ENCODE results near the gene FGF12.

The FGF12 gene

GRCh38 chr3:192684151-192684550 is 43.2 kb downstream of the FGF12 start:
- H3K9me3 ChIP-seq (ENCODE audit: control insufficient read depth, low read length): no peaks in the 10 kb centered on the region
- no peaks in the 10 kb centered on the region for H3K36me3 ChIP-seq (ENCODE audit: control insufficient read depth, insufficient read depth, low read length, severe bottlenecking)
- no peak overlapping the region for H3K9ac ChIP-seq (ENCODE audit: low read length)
- no peak overlapping the region for H3K4me3 ChIP-seq (ENCODE audit: low read length)
- no peaks in the 10 kb centered on the region for H3K4me1 ChIP-seq (ENCODE audit: control insufficient read depth, insufficient read depth, low read length)
- H3K27me3 ChIP-seq (replicated peaks; ENCODE audit: control insufficient read depth, insufficient read depth, low read length): no peaks in the 10 kb centered on the region
- no peak for DNase-seq (ENCODE audit: low read depth)

DNA sequence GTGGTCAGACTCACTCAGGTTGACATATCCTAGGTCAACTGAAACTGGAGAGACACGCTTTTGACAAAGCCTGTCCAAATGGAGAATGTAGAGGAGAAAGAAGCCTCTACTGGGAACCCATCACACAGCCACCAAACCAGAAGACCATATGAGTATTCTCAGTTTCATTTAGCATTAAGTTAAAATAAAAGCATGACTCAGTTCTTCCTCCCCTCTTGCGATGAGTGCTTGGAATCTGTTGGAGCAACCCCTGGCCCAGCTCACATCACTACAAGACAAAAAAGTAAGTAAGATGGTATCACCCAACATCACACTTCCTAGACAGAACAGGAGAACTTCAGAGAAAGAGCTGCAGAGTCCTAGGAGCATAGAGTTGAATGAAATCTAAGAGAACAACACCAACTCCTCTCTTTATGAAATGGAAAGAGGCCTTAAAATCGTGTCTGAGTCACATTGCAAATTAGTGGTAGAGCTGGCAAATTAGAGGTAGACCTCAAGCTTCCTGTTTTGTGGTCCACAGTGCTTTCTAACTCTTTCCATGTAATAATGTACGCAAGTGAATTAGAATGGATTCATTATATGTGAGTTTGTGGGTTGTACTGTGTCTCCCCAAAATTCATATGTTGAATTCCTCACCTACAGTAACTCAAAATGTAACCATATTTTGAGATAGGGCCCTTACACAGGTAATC is 51.2 kb downstream of the FGF12 start:
- DNase-seq (ENCODE audit: low read depth): no peak
- Histone ChIP-seq H3K4me1 (ENCODE audit: control insufficient read depth, insufficient read depth, low read length) (no peaks in the 10 kb centered on the region), H3K4me3 (ENCODE audit: low read length) (no peak overlapping the region), H3K27me3 (replicated peaks; ENCODE audit: control insufficient read depth, insufficient read depth, low read length) (no peaks in the 10 kb centered on the region), H3K36me3 (ENCODE audit: control insufficient read depth, insufficient read depth, low read length, severe bottlenecking) (no peaks in the 10 kb centered on the region), H3K9ac (ENCODE audit: low read length) (no peak overlapping the region), H3K9me3 (ENCODE audit: control insufficient read depth, low read length) (no peaks in the 10 kb centered on the region)

DNA sequence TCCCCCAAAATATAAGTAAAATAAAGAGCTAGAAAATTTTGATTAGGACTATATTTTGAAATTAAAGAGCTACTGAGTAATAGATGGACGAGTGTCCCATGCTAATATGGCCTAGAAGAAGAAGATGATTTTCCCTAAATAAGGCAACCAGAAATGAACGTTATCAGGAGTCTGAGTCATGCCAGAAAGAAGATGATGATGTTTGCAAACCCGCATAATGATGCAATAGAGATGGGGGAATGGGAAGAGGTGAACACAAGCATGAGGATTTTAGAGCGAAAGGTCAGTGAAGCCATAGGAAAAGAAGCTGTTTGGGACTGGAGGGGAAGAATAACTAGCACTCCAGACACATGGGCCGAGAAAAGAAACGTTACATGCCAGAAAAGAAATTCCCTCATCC is 71.7 kb downstream of the FGF12 start:
- Histone ChIP-seq H3K36me3 (ENCODE audit: control insufficient read depth, insufficient read depth, low read length, severe bottlenecking) (no peaks in the 10 kb centered on the region), H3K4me3 (ENCODE audit: low read length) (no peak overlapping the region), H3K9ac (ENCODE audit: low read length) (no peak overlapping the region), H3K9me3 (ENCODE audit: control insufficient read depth, low read length) (no peaks in the 10 kb centered on the region), H3K4me1 (ENCODE audit: control insufficient read depth, insufficient read depth, low read length) (no peaks in the 10 kb centered on the region), H3K27me3 (replicated peaks; ENCODE audit: control insufficient read depth, insufficient read depth, low read length) (no peaks in the 10 kb centered on the region)
- no peak for DNase-seq (ENCODE audit: low read depth)

DNA sequence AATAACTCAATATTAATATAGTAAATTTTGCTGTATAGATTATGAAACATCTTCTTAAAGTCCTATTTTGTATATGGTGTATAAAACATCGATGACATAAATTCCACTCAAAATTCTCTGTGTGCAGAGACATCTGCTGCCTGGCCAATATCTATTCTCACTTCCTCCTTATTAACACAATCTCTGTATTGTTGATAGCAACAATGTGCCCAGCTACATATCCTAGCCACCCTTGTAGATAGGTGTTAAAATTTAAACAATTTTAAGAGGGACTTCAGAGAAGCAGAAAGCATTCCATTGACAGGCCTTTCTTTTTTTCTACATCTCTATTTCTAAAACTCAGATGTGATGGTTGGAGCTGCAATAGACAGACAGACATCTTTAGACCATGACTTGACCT is 72.3 kb downstream of the FGF12 start:
- Histone ChIP-seq H3K36me3 (ENCODE audit: control insufficient read depth, insufficient read depth, low read length, severe bottlenecking) (no peaks in the 10 kb centered on the region), H3K9ac (ENCODE audit: low read length) (no peak overlapping the region), H3K27me3 (replicated peaks; ENCODE audit: control insufficient read depth, insufficient read depth, low read length) (no peaks in the 10 kb centered on the region), H3K4me3 (ENCODE audit: low read length) (no peak overlapping the region), H3K9me3 (ENCODE audit: control insufficient read depth, low read length) (no peaks in the 10 kb centered on the region), H3K4me1 (ENCODE audit: control insufficient read depth, insufficient read depth, low read length) (no peaks in the 10 kb centered on the region)
- no peak for DNase-seq (ENCODE audit: low read depth)

DNA sequence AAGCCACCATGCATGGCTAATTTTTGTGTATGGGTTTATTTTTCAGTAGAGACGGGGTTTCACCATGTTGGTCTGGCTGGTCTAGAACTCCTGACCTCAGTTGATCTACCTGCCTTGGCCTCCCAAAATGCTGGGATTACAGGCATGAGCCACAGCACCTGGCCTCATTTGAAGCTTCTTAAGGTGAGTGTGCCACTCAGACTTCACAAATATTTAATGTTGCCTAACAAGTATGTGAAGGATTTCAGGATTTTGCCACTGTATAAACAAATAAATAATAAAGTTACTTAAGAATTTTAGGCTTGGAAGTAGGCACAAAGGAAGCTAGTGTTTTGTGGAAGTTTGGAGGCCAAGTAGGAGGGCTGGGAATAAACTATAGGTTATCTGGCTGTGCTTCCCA is 73.5 kb downstream of the FGF12 start:
- H3K27me3 ChIP-seq (replicated peaks; ENCODE audit: control insufficient read depth, insufficient read depth, low read length): no peaks in the 10 kb centered on the region

GRCh38 chr3:192652727-192653126 is 74.6 kb downstream of the FGF12 start:
- H3K9ac ChIP-seq (ENCODE audit: low read length): no peak overlapping the region
- H3K4me3 ChIP-seq (ENCODE audit: low read length): no peak overlapping the region
- no peaks in the 10 kb centered on the region for H3K4me1 ChIP-seq (ENCODE audit: control insufficient read depth, insufficient read depth, low read length)
- H3K9me3 ChIP-seq (ENCODE audit: control insufficient read depth, low read length): no peaks in the 10 kb centered on the region
- no peak for DNase-seq (ENCODE audit: low read depth)
- H3K36me3 ChIP-seq (ENCODE audit: control insufficient read depth, insufficient read depth, low read length, severe bottlenecking): no peaks in the 10 kb centered on the region
- H3K27me3 ChIP-seq (replicated peaks; ENCODE audit: control insufficient read depth, insufficient read depth, low read length): no peaks in the 10 kb centered on the region

More for the DNA sequence above, 73.5 kb downstream of the FGF12 start:
- Histone ChIP-seq H3K9me3 (ENCODE audit: control insufficient read depth, low read length) (no peaks in the 10 kb centered on the region), H3K4me1 (ENCODE audit: control insufficient read depth, insufficient read depth, low read length) (no peaks in the 10 kb centered on the region), H3K4me3 (ENCODE audit: low read length) (no peak overlapping the region), H3K36me3 (ENCODE audit: control insufficient read depth, insufficient read depth, low read length, severe bottlenecking) (no peaks in the 10 kb centered on the region), H3K9ac (ENCODE audit: low read length) (no peak overlapping the region)
- no peak for DNase-seq (ENCODE audit: low read depth)

- H3K4me1 ChIP-seq (ENCODE audit: control insufficient read depth, insufficient read depth, low read length): no peaks in the 10 kb centered on the region
- no peaks in the 10 kb centered on the region for H3K27me3 ChIP-seq (replicated peaks; ENCODE audit: control insufficient read depth, insufficient read depth, low read length)
- H3K9me3 ChIP-seq (ENCODE audit: control insufficient read depth, low read length): no peaks in the 10 kb centered on the region
- no peaks in the 10 kb centered on the region for H3K36me3 ChIP-seq (ENCODE audit: control insufficient read depth, insufficient read depth, low read length, severe bottlenecking)
- H3K4me3 ChIP-seq (ENCODE audit: low read length): no peak overlapping the region
- DNase-seq (ENCODE audit: low read depth): no peak
- H3K9ac ChIP-seq (ENCODE audit: low read length): no peak overlapping the region
These were observed 75.4 kb downstream of the FGF12 start for GRCh38 chr3:192651836-192652512.

DNA sequence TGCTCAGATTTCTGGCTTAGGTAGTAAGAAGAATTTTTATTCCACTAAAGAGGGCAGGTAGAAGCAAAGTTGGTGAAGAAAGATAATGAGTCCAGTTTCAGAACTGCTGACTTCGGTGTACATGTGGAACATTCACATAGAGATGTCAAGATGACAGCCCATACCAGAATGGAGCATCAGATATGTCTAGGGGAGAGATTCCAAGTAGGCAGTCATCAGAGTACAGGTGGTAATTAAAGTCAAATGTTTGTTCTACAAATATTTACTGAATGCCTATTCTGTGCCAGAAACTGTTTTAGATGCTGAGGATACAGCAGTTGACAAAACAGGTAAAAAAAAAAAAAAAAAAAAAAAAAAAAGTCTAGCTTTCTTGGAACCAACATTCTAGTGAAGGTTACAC is 81.9 kb downstream of the FGF12 start:
- Histone ChIP-seq H3K36me3 (ENCODE audit: control insufficient read depth, insufficient read depth, low read length, severe bottlenecking) (no peaks in the 10 kb centered on the region), H3K4me3 (ENCODE audit: low read length) (no peak overlapping the region), H3K9me3 (ENCODE audit: control insufficient read depth, low read length) (no peaks in the 10 kb centered on the region), H3K27me3 (replicated peaks; ENCODE audit: control insufficient read depth, insufficient read depth, low read length) (no peaks in the 10 kb centered on the region), H3K9ac (ENCODE audit: low read length) (no peak overlapping the region), H3K4me1 (ENCODE audit: control insufficient read depth, insufficient read depth, low read length) (no peaks in the 10 kb centered on the region)
- DNase-seq (ENCODE audit: low read depth): no peak

DNA sequence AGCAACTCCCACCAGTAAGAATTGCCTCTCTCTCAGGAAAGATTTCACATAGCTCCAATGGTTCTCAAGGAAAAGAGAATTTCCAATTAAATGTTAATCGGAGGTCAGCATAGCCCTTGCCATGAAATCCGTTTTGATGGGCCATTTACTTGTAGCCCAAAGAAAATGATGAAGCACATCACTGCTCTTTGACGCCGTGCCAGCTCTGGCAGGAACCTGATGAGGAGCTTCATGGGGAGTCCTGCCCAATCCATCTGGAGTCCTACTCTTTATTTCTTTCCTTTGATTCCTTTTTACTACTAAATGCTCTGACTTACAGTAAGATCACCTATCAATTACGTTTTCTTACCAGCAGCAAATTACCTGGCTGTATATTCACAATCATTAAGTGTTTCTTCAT is 84.7 kb downstream of the FGF12 start:
- H3K9me3 ChIP-seq (ENCODE audit: control insufficient read depth, low read length): no peaks in the 10 kb centered on the region
- no peak for DNase-seq (ENCODE audit: low read depth)
- no peak overlapping the region for H3K9ac ChIP-seq (ENCODE audit: low read length)
- H3K4me3 ChIP-seq (ENCODE audit: low read length): no peak overlapping the region
- H3K4me1 ChIP-seq (ENCODE audit: control insufficient read depth, insufficient read depth, low read length): no peaks in the 10 kb centered on the region
- no peaks in the 10 kb centered on the region for H3K36me3 ChIP-seq (ENCODE audit: control insufficient read depth, insufficient read depth, low read length, severe bottlenecking)
- no peaks in the 10 kb centered on the region for H3K27me3 ChIP-seq (replicated peaks; ENCODE audit: control insufficient read depth, insufficient read depth, low read length)

GRCh38 chr3:192641919-192642318 is 85.4 kb downstream of the FGF12 start:
- Histone ChIP-seq H3K27me3 (replicated peaks; ENCODE audit: control insufficient read depth, insufficient read depth, low read length) (no peaks in the 10 kb centered on the region), H3K9me3 (ENCODE audit: control insufficient read depth, low read length) (no peaks in the 10 kb centered on the region), H3K4me1 (ENCODE audit: control insufficient read depth, insufficient read depth, low read length) (no peaks in the 10 kb centered on the region), H3K36me3 (ENCODE audit: control insufficient read depth, insufficient read depth, low read length, severe bottlenecking) (no peaks in the 10 kb centered on the region), H3K4me3 (ENCODE audit: low read length) (no peak overlapping the region), H3K9ac (ENCODE audit: low read length) (no peak overlapping the region)
- DNase-seq (ENCODE audit: low read depth): no peak

- no peak overlapping the region for H3K9ac ChIP-seq (ENCODE audit: low read length)
- no peaks in the 10 kb centered on the region for H3K9me3 ChIP-seq (ENCODE audit: control insufficient read depth, low read length)
- no peak overlapping the region for H3K4me3 ChIP-seq (ENCODE audit: low read length)
- no peak for DNase-seq (ENCODE audit: low read depth)
- no peaks in the 10 kb centered on the region for H3K36me3 ChIP-seq (ENCODE audit: control insufficient read depth, insufficient read depth, low read length, severe bottlenecking)
- no peaks in the 10 kb centered on the region for H3K27me3 ChIP-seq (replicated peaks; ENCODE audit: control insufficient read depth, insufficient read depth, low read length)
- no peaks in the 10 kb centered on the region for H3K4me1 ChIP-seq (ENCODE audit: control insufficient read depth, insufficient read depth, low read length)
These were observed 87.4 kb downstream of the FGF12 start for GRCh38 chr3:192639987-192640386.

GRCh38 chr3:192637803-192638202 is 89.5 kb downstream of the FGF12 start:
- Histone ChIP-seq H3K9ac (ENCODE audit: low read length) (no peak overlapping the region), H3K9me3 (ENCODE audit: control insufficient read depth, low read length) (no peaks in the 10 kb centered on the region)
- DNase-seq (ENCODE audit: low read depth): no peak

More at GRCh38 chr3:192637803-192638202, 89.5 kb downstream of the FGF12 start:
- Histone ChIP-seq H3K4me3 (ENCODE audit: low read length) (no peak overlapping the region), H3K4me1 (ENCODE audit: control insufficient read depth, insufficient read depth, low read length) (no peaks in the 10 kb centered on the region), H3K27me3 (replicated peaks; ENCODE audit: control insufficient read depth, insufficient read depth, low read length) (no peaks in the 10 kb centered on the region), H3K36me3 (ENCODE audit: control insufficient read depth, insufficient read depth, low read length, severe bottlenecking) (no peaks in the 10 kb centered on the region)
